ENCODE data around the gene ASTN2. TPM values are rescaled to one million over a fixed set of nuclear protein-coding genes. Genes with fewer than 3 reads are reported as not detected.

ASTN2 gene
- total RNA-seq, 4 donors from 2014 or later: 3.0 to 7.0 (median 5.2) TPM

DNA sequence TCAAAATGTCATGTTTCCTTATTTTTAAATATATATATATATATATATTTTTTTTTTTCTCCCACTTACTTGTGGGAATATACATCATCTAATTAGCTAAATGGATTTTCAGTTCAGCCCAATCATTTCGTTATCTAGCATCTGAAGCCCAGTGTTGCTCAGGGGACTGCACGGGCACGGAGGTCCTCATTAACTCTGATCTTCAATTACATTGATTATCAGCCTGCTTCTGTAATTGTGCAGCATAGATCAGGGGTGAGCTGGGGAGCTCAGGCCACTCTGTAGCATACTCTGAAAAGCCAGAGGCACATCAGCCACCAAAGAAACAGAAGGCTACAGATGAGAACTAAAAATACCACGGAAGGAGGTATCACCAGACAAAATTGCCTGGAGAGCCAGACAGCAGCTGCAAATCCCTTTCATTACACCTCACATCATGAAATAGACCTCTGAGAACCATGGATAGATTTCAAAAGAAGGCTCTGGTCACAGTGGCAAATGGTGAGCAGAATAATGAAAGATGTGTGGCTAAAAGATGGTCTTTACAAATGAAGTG lies 401.3 kb downstream of the ASTN2 start:
- H3K9me3 ChIP-seq: no peaks in the 10 kb centered on the region
- WGBS, 2 donors (ENCODE audit: low coverage in 1 of 2): 68 to 75% methylated on average over 3 to 4 of the region's 4 CpGs
- no peaks in the 10 kb centered on the region for H3K4me1 ChIP-seq
- H3K36me3 ChIP-seq: no peaks in the 10 kb centered on the region
- no peak for TF ChIP-seq POLR2A (IDR thresholded peaks at IDR 0.05)
- no peak for TF ChIP-seq POLR2AphosphoS5 (IDR thresholded peaks at IDR 0.05)
- no peak for TF ChIP-seq CTCF (IDR thresholded peaks at IDR 0.05)
- no peak for TF ChIP-seq EP300 (IDR thresholded peaks at IDR 0.05; ENCODE audit: low read depth)
- no peak overlapping the region for H3K4me3 ChIP-seq
- in situ Hi-C loops (cut with MboI; ENCODE audit: low pct_ligation_motif_present in 1 of 4, low pct_unique_long_range_greater_than_20kb in 1 of 4, low sequenced_read_pairs in 3 of 4) (no loop called here), intact Hi-C loops (cut with DNase I; ENCODE audit: low total_unique reads) (no loop called here)
- H3K27ac ChIP-seq: no peak overlapping the region
- H3K27me3 ChIP-seq: no peaks in the 10 kb centered on the region
- DNase-seq: no peak

GRCh38 chr9:117010061-117010460 lies 404.8 kb downstream of the ASTN2 start:
- no peaks in the 10 kb centered on the region for H3K4me1 ChIP-seq
- no peak for DNase-seq
- no peak overlapping the region for H3K4me3 ChIP-seq
- in situ Hi-C loops (cut with MboI; ENCODE audit: low pct_ligation_motif_present in 1 of 4, low pct_unique_long_range_greater_than_20kb in 1 of 4, low sequenced_read_pairs in 3 of 4) (no loop called here), intact Hi-C loops (cut with DNase I; ENCODE audit: low total_unique reads) (no loop called here)
- H3K9me3 ChIP-seq: no peaks in the 10 kb centered on the region
- no peaks in the 10 kb centered on the region for H3K27me3 ChIP-seq
- no peak overlapping the region for H3K27ac ChIP-seq
- H3K36me3 ChIP-seq: no peaks in the 10 kb centered on the region
- TF ChIP-seq POLR2AphosphoS5 (IDR thresholded peaks at IDR 0.05): no peak
- TF ChIP-seq POLR2A (IDR thresholded peaks at IDR 0.05): no peak
- no peak for TF ChIP-seq CTCF (IDR thresholded peaks at IDR 0.05)
- TF ChIP-seq EP300 (IDR thresholded peaks at IDR 0.05; ENCODE audit: low read depth): no peak

GRCh38 chr9:117008876-117009275 lies 406.0 kb downstream of the ASTN2 start:
- WGBS, 2 donors (ENCODE audit: low coverage in 1 of 2): 64 to 75% methylated on average over 2 of the region's 2 CpGs

DNA sequence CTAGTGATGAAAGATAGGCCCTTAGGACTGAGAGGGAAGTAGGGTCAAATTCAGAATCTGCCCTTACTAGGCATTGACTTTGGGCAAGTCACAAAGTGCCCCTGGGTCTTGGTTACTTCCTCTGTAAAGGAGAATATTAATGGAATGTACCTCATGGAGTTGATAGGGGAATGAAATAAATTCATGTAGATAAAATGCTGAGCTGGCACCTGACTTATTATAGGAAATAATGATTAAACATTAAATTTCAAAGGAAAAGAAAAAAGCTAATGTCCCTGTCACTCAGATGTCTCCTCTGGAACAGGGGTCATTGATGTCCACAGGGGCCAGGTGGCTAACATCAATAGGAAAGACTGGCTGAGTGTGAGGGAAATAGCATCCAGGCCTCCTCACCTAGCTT lies 406.4 kb downstream of the ASTN2 start:
- no peak overlapping the region for H3K27ac ChIP-seq
- no peak for DNase-seq
- no peaks in the 10 kb centered on the region for H3K9me3 ChIP-seq
- H3K4me1 ChIP-seq: no peaks in the 10 kb centered on the region
- in situ Hi-C loops (cut with MboI; ENCODE audit: low pct_ligation_motif_present in 1 of 4, low pct_unique_long_range_greater_than_20kb in 1 of 4, low sequenced_read_pairs in 3 of 4) (no loop called here), intact Hi-C loops (cut with DNase I; ENCODE audit: low total_unique reads) (no loop called here)
- no peaks in the 10 kb centered on the region for H3K36me3 ChIP-seq
- no peak overlapping the region for H3K4me3 ChIP-seq
- no peaks in the 10 kb centered on the region for H3K27me3 ChIP-seq
- no peak for TF ChIP-seq POLR2AphosphoS5 (IDR thresholded peaks at IDR 0.05)
- TF ChIP-seq POLR2A (IDR thresholded peaks at IDR 0.05): no peak
- no peak for TF ChIP-seq EP300 (IDR thresholded peaks at IDR 0.05; ENCODE audit: low read depth)
- no peak for TF ChIP-seq CTCF (IDR thresholded peaks at IDR 0.05)

More at GRCh38 chr9:117008876-117009275, 406.0 kb downstream of the ASTN2 start:
- no peak for DNase-seq
- Histone ChIP-seq H3K4me1 (no peaks in the 10 kb centered on the region), H3K9me3 (no peaks in the 10 kb centered on the region), H3K27ac (no peak overlapping the region), H3K4me3 (no peak overlapping the region), H3K27me3 (no peaks in the 10 kb centered on the region), H3K36me3 (no peaks in the 10 kb centered on the region)
- intact Hi-C loops (cut with DNase I; ENCODE audit: low total_unique reads): no loop called here
- no peak for TF ChIP-seq CTCF (IDR thresholded peaks at IDR 0.05)
- no peak for TF ChIP-seq EP300 (IDR thresholded peaks at IDR 0.05; ENCODE audit: low read depth)
- TF ChIP-seq POLR2A (IDR thresholded peaks at IDR 0.05): no peak
- no peak for TF ChIP-seq POLR2AphosphoS5 (IDR thresholded peaks at IDR 0.05)
- in situ Hi-C loops (cut with MboI; ENCODE audit: low pct_ligation_motif_present in 1 of 4, low pct_unique_long_range_greater_than_20kb in 1 of 4, low sequenced_read_pairs in 3 of 4): no loop called here

Measured in transverse colon (tissue), 4 donors.